ENCODE results near the gene BICDL2. TPM values are rescaled to one million over a fixed set of nuclear protein-coding genes. Genes with fewer than 3 reads are reported as not detected.

BICDL2 gene
- polyA plus RNA-seq, 1 of the 3 experiments (the other 2 are of a cell fraction): not detected

DNA sequence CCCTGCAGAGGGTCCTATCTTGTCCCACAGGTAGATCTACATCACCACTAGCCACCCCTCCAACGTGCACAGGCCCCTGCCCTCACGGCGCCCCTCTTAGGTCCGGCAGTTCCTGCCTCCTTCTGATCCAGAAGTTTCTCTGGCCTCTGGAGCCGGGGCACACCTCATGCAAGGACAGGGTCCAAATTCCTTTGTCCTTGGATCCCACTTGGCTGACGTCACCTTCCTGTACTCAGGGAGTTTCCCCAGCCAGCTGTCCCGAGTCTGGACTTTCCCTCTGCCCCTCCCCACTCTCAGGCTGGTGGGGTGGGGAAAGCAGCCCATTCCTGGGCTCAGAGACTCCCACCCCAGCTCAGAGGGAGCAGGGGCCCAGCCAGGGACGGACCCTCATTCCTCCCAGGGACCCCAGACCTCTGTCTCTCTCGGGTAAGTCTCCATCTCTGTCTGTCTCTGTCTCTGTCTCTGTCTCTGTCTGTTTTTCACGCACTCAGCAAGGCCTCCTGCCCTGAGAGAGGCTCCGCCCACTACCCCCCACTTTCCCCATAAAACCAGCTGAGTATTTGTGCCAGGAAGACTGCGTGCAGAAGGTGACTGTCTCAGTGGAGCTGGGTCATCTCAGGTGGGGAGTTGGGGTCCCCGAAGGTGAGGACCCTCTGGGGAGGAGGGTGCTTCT is 28.5 kb upstream of the BICDL2 start, which contains the start of gene IL32:
TSS of gene IL32 (plus strand) at position 572 of the 673 bp plus-strand sequence. CDS start 172 bp downstream, outside the sequence.
- ChIA-PET POLR2A (no interaction called here), CTCF (interaction anchor here (1.0 to 3.9 kb wide), 5 partner anchors 15 to 36 kb away, joined by 3 to 26 read pairs (median 3); no protein-coding TSS in a partner anchor)
- Histone ChIP-seq H4K20me1 (ENCODE audit: insufficient read depth) (no peaks in the 10 kb centered on the region), H2AFZ (ENCODE audit: low read depth) (peak within 1 kb of the TSS; percentile 80), H3K27ac (ENCODE audit: low read depth in 2 of 2, low read length in 1 of 2) (no peak within 1 kb of the TSS), H3K4me1 (ENCODE audit: control insufficient read depth in 1 of 2, insufficient read depth in 2 of 2, low read depth in 1 of 2, low read length in 1 of 2) (no peaks in the 10 kb centered on the region; a peak in 1 of 4 replicates), H3K9ac (peak within 1 kb of the TSS; percentile 59), H3F3A (replicated peaks; ENCODE audit: insufficient read depth) (no peaks in the 10 kb centered on the region), H3K4me2 (peak within 1 kb of the TSS; percentile 46; the same call in 1 of the 2 replicates), H3K36me3 (replicated peaks in 1 of 2; ENCODE audit: control insufficient read depth in 1 of 2, insufficient read depth in 2 of 2, low read length in 1 of 2) (no peaks in the 10 kb centered on the region), H3K4me3 (ENCODE audit: low read depth in 2 of 2, low read length in 1 of 2) (peak within 1 kb of the TSS in 1 of 2 experiments; percentile 50; a peak in 1 of 4 replicates), H3K79me2 (ENCODE audit: insufficient read depth) (no peaks in the 10 kb centered on the region), H3K9me2 (no peaks in the 10 kb centered on the region), H3K27me3 (ENCODE audit: insufficient read depth) (no peaks in the 10 kb centered on the region), H3K9me3 (no peaks in the 10 kb centered on the region)
- 48% methylated on average over 11 of the region's 13 CpGs for WGBS (ENCODE audit: low lambda C conversion rate)
- TF ChIP-seq MEF2A (IDR thresholded peaks at IDR 0.05; ENCODE audit: borderline replicate concordance, low read depth) (no peak), TCF12 (IDR thresholded peaks at IDR 0.05) (0 out of 2 replicates have a peak, but pooled peaks have one; percentile 25)
- DNase-seq: no peak

DNA sequence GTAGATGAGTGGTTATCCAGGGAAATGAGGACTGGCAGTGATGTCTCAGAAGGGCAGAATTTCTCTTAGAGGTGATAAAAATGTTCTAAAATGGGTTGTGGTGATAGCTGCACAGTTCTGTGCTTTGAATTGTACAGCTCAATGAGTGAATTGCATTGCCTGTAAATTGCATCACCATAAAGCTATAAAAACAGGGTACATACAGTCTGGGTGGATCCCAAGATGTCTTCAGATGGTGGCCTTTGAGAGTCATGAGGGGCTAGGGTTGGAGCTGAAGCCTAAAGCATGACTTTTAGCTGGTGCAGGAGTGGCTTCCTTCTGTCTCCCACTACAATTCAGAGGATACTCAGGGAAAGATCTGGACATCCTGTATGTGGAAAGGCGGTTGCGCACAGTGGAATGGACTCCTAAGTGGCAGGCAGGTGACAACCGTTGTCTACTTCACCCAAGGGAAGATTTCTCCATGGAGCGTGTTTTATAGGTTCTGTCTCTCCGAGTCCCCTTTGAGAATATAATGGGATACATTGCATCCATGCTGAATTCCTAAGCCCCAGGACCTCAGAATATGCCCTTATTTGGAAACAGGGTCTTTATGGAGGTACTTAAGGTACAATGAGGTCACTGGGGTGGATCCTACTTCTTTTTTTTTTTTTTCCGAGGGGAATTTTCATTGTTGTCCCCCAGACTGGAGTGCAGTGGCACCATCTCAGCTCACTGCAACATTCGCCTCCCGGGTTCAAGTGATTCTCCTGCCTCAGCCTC is 27.1 kb upstream of the BICDL2 start:
- POLR2A ChIA-PET: no interaction called here

GRCh38 chr16:3062553-3062952 is 25.8 kb upstream of the BICDL2 start:
- no peak overlapping the region for H3K4me3 ChIP-seq (ENCODE audit: low read depth in 2 of 2, low read length in 1 of 2)
- DNase-seq: no peak
- no peaks in the 10 kb centered on the region for H3K27me3 ChIP-seq (ENCODE audit: insufficient read depth)
- H3K27ac ChIP-seq (ENCODE audit: low read depth in 2 of 2, low read length in 1 of 2): no peak overlapping the region
- peaks cover 0 to 12% of the 10 kb centered on the region in 2 experiments; a peak in 1 of 4 replicates for H3K4me1 ChIP-seq (ENCODE audit: control insufficient read depth in 1 of 2, insufficient read depth in 2 of 2, low read depth in 1 of 2, low read length in 1 of 2)
- 80% methylated on average over 6 of the region's 6 CpGs for WGBS (ENCODE audit: low lambda C conversion rate)
- H3F3A ChIP-seq (replicated peaks; ENCODE audit: insufficient read depth): no peaks in the 10 kb centered on the region
- ChIA-PET POLR2A (no interaction called here), CTCF (interaction anchor here (0.8 to 3.9 kb wide), 2 partner anchors 33 to 67 kb away, joined by 3 to 26 read pairs; no protein-coding TSS in a partner anchor)
- no peak overlapping the region for H3K9ac ChIP-seq
- no peaks in the 10 kb centered on the region for H3K79me2 ChIP-seq (ENCODE audit: insufficient read depth)
- no peaks in the 10 kb centered on the region for H3K9me2 ChIP-seq
- no peaks in the 10 kb centered on the region for H3K36me3 ChIP-seq (replicated peaks in 1 of 2; ENCODE audit: control insufficient read depth in 1 of 2, insufficient read depth in 2 of 2, low read length in 1 of 2)
- H3K4me2 ChIP-seq: no peak overlapping the region
- H2AFZ ChIP-seq (ENCODE audit: low read depth): no peak overlapping the region
- no peaks in the 10 kb centered on the region for H3K9me3 ChIP-seq
- no peaks in the 10 kb centered on the region for H4K20me1 ChIP-seq (ENCODE audit: insufficient read depth)
- TF ChIP-seq, protein P1, sequence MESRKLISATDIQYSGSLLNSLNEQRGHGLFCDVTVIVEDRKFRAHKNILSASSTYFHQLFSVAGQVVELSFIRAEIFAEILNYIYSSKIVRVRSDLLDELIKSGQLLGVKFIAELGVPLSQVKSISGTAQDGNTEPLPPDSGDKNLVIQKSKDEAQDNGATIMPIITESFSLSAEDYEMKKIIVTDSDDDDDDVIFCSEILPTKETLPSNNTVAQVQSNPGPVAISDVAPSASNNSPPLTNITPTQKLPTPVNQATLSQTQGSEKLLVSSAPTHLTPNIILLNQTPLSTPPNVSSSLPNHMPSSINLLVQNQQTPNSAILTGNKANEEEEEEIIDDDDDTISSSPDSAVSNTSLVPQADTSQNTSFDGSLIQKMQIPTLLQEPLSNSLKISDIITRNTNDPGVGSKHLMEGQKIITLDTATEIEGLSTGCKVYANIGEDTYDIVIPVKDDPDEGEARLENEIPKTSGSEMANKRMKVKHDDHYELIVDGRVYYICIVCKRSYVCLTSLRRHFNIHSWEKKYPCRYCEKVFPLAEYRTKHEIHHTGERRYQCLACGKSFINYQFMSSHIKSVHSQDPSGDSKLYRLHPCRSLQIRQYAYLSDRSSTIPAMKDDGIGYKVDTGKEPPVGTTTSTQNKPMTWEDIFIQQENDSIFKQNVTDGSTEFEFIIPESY (IDR thresholded peaks at IDR 0.05; ENCODE audit: borderline replicate concordance, low read depth): no peak
- TF ChIP-seq YY1 (IDR thresholded peaks at IDR 0.05; ENCODE audit: low read depth) (no peak), MEF2A (IDR thresholded peaks at IDR 0.05; ENCODE audit: borderline replicate concordance, low read depth) (no peak), NFIC (IDR thresholded peaks at IDR 0.05; ENCODE audit: borderline replicate concordance) (no peak), NRF1 (IDR thresholded peaks at IDR 0.05; ENCODE audit: low read depth, low read length) (no peak), RXRA (IDR thresholded peaks at IDR 0.05; ENCODE audit: borderline replicate concordance, low read depth) (no peak), GATA2 (CRISPR knock-in tag; IDR thresholded peaks at IDR 0.05) (no peak), FOSL2 (IDR thresholded peaks at IDR 0.05; ENCODE audit: borderline replicate concordance, low read depth) (no peak), RAD21 (IDR thresholded peaks at IDR 0.05; ENCODE audit: low read length) (no peak), TAF1 (IDR thresholded peaks at IDR 0.05; ENCODE audit: borderline replicate concordance, low read depth, low read length) (no peak), GABPA (IDR thresholded peaks at IDR 0.05; ENCODE audit: low read depth) (no peak), FOXJ3 (CRISPR knock-in tag; IDR thresholded peaks at IDR 0.05) (no peak)
- TF ChIP-seq, protein P2, sequence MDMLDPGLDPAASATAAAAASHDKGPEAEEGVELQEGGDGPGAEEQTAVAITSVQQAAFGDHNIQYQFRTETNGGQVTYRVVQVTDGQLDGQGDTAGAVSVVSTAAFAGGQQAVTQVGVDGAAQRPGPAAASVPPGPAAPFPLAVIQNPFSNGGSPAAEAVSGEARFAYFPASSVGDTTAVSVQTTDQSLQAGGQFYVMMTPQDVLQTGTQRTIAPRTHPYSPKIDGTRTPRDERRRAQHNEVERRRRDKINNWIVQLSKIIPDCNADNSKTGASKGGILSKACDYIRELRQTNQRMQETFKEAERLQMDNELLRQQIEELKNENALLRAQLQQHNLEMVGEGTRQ (IDR thresholded peaks at IDR 0.05; ENCODE audit: borderline replicate concordance, low read depth, low read length): no peak
- TF ChIP-seq, protein P3, sequence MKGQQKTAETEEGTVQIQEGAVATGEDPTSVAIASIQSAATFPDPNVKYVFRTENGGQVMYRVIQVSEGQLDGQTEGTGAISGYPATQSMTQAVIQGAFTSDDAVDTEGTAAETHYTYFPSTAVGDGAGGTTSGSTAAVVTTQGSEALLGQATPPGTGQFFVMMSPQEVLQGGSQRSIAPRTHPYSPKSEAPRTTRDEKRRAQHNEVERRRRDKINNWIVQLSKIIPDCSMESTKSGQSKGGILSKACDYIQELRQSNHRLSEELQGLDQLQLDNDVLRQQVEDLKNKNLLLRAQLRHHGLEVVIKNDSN (IDR thresholded peaks at IDR 0.05; ENCODE audit: borderline replicate concordance, low read depth): no peak

More for the DNA sequence above, 27.1 kb upstream of the BICDL2 start:
- Histone ChIP-seq H3F3A (replicated peaks; ENCODE audit: insufficient read depth) (no peaks in the 10 kb centered on the region), H3K4me3 (ENCODE audit: low read depth in 2 of 2, low read length in 1 of 2) (no peak overlapping the region), H3K9ac (no peak overlapping the region), H3K4me1 (ENCODE audit: control insufficient read depth in 1 of 2, insufficient read depth in 2 of 2, low read depth in 1 of 2, low read length in 1 of 2) (peaks cover 0 to 7% of the 10 kb centered on the region in 2 experiments; a peak in 1 of 4 replicates), H3K27me3 (ENCODE audit: insufficient read depth) (no peaks in the 10 kb centered on the region), H3K9me2 (no peaks in the 10 kb centered on the region), H4K20me1 (ENCODE audit: insufficient read depth) (no peaks in the 10 kb centered on the region), H3K4me2 (no peak overlapping the region), H3K36me3 (replicated peaks in 1 of 2; ENCODE audit: control insufficient read depth in 1 of 2, insufficient read depth in 2 of 2, low read length in 1 of 2) (no peaks in the 10 kb centered on the region), H2AFZ (ENCODE audit: low read depth) (no peak overlapping the region), H3K27ac (ENCODE audit: low read depth in 2 of 2, low read length in 1 of 2) (no peak overlapping the region), H3K9me3 (no peaks in the 10 kb centered on the region), H3K79me2 (ENCODE audit: insufficient read depth) (no peaks in the 10 kb centered on the region)
- no peak for DNase-seq
- TF ChIP-seq MEF2A (IDR thresholded peaks at IDR 0.05; ENCODE audit: borderline replicate concordance, low read depth) (no peak), RAD21 (IDR thresholded peaks at IDR 0.05; ENCODE audit: low read length) (no peak), TAF1 (IDR thresholded peaks at IDR 0.05; ENCODE audit: borderline replicate concordance, low read depth, low read length) (no peak), POLR2AphosphoS5 (IDR thresholded peaks at IDR 0.05; ENCODE audit: low read depth, low read length) (no peak)
- 93% methylated on average over 8 of the region's 8 CpGs for WGBS (ENCODE audit: low lambda C conversion rate)
- CTCF ChIA-PET: interaction anchor here (0.9 to 3.9 kb wide), 4 partner anchors 25 to 34 kb away, joined by 3 to 26 read pairs (median 3); no protein-coding TSS in a partner anchor

Measured in SK-N-SH (cell line).